GM19467 (cell line): ENCODE measurements around the gene PPP2R2D.

Experiments used
- ATAC-seq: cut with Tn5 transposase; IDR thresholded peaks from one replicate; pipeline ENCODE4 v1.9.1; 2021; ENCODE audit warnings: mild to moderate bottlenecking, moderate library complexity; ENCODE audit not compliant: unreplicated experiment

PPP2R2D gene

GRCh38 chr10:131886237-131886636 lies 14.6 kb upstream of the PPP2R2D start:
- ATAC-seq, result no peak

GRCh38 chr10:131888186-131888604 lies 12.6 kb upstream of the PPP2R2D start:
- ATAC-seq, result no peak

- ATAC-seq, result no peak
These were observed 11.1 kb upstream of the PPP2R2D start for GRCh38 chr10:131889755-131890154.

- no peak for ATAC-seq
These were observed 10.3 kb upstream of the PPP2R2D start for GRCh38 chr10:131890276-131891195.

GRCh38 chr10:131891196-131891928 lies 9.4 kb upstream of the PPP2R2D start:
- no peak for ATAC-seq

- ATAC-seq, result no peak
These were observed 8.6 kb upstream of the PPP2R2D start for GRCh38 chr10:131891929-131892805.

- ATAC-seq, result no peak
These were observed 7.8 kb upstream of the PPP2R2D start for GRCh38 chr10:131892806-131893675.

- ATAC-seq, result no peak
These were observed 5.7 kb upstream of the PPP2R2D start for GRCh38 chr10:131895116-131895515.

- no peak for ATAC-seq
These were observed 4.4 kb upstream of the PPP2R2D start for GRCh38 chr10:131896403-131896802.

- ATAC-seq, result no peak
These were observed 3.4 kb upstream of the PPP2R2D start for GRCh38 chr10:131897297-131897899.

- ATAC-seq, result no peak
These were observed 2.7 kb upstream of the PPP2R2D start for GRCh38 chr10:131898061-131898460.

- no peak for ATAC-seq
These were observed 2.1 kb upstream of the PPP2R2D start for GRCh38 chr10:131898713-131899112.

- no peak for ATAC-seq
These were observed 1.6 kb upstream of the PPP2R2D start for GRCh38 chr10:131899116-131899690.

GRCh38 chr10:131899695-131900349 lies 986 bp upstream of the PPP2R2D start:
- ATAC-seq, result no peak

GRCh38 chr10:131901181-131901829 lies 497 bp downstream of the PPP2R2D start:
- ATAC-seq, result peak; percentile 28

GRCh38 chr10:131902211-131902610 lies 1.4 kb downstream of the PPP2R2D start:
- no peak for ATAC-seq

- ATAC-seq, result no peak
These were observed 1.9 kb downstream of the PPP2R2D start for GRCh38 chr10:131902691-131903090.

- no peak for ATAC-seq
These were observed 4.4 kb downstream of the PPP2R2D start for GRCh38 chr10:131905267-131905571.
